HFF-Myc (cell line): Measurements from ENCODE around the gene FALEC.

Source experiments
- DNase-seq: peaks from one replicate; pipeline ENCODE4 v3.0.0-alpha.2; 2011; ENCODE audit warnings: low read depth; ENCODE audit errors: extremely low read depth
- H3K4me3 ChIP-seq: replicated peaks from 2 replicates; pipeline ENCODE4 v1.5.1; 2011; ENCODE audit warnings: low read depth, mild to moderate bottlenecking, control low read depth, low read length
- CTCF ChIP-seq: IDR thresholded peaks from 2 replicates; pipeline ENCODE4 v1.5.1; 2012; ENCODE audit warnings: mild to moderate bottlenecking, low read depth, low read length, control low read depth; ENCODE audit errors: missing control alignments

FALEC gene

GRCh38 chr1:150575072-150575489 lies 59.5 kb downstream of the FALEC start:
- no peak for DNase-seq
- H3K4me3 ChIP-seq, result peak overlapping the region; percentile 62
- TF ChIP-seq CTCF, result no peak

GRCh38 chr1:150575518-150576366 lies 60.2 kb downstream of the FALEC start:
- H3K4me3 ChIP-seq, result peak overlapping the region; percentile 62
- TF ChIP-seq CTCF, result no peak
- DNase-seq, result no peak

GRCh38 chr1:150576367-150576711 lies 60.8 kb downstream of the FALEC start:
- TF ChIP-seq CTCF, result no peak
- no peak for DNase-seq
- peak overlapping the region; percentile 62 for H3K4me3 ChIP-seq

GRCh38 chr1:150576794-150577556 lies 61.4 kb downstream of the FALEC start:
- DNase-seq, result no peak
- H3K4me3 ChIP-seq, result peak overlapping the region; percentile 62
- TF ChIP-seq CTCF, result no peak

- peak overlapping the region; percentile 62 for H3K4me3 ChIP-seq
- no peak for DNase-seq
- no peak for TF ChIP-seq CTCF
Observed at GRCh38 chr1:150577557-150578271, 62.2 kb downstream of the FALEC start.

GRCh38 chr1:150578272-150579109 lies 62.9 kb downstream of the FALEC start:
- peak; percentile 78 for DNase-seq
- H3K4me3 ChIP-seq, result peak overlapping the region; percentile 62
- TF ChIP-seq CTCF, result no peak
